ENCODE data around the gene NPPC.
A peak's percentile ranks its signal among the peaks of the same experiment; 100 is the strongest.
"Not testable (repeated sequence)": the region's sequence is repeated elsewhere in the genome, so short reads cannot be mapped to it uniquely, and the experiment has no call there.

NPPC gene

GRCh38 chr2:231926180-231926741 lies at the start of gene NPPC:
Gene NPPC, minus strand, starts transcription at chr2:231926396. Its CDS starts 147 bp downstream, at chr2:231926249.
- DNase-seq, result peak; percentile 93

- no peak for DNase-seq
Measured at GRCh38 chr2:231975001-231975400, 48.8 kb upstream of the NPPC start.

- DNase-seq, result no peak
Measured at GRCh38 chr2:231970461-231970860, 44.3 kb upstream of the NPPC start.

- no peak for DNase-seq
Measured at GRCh38 chr2:231968820-231969219, 42.6 kb upstream of the NPPC start.

- no peak for DNase-seq
Measured at GRCh38 chr2:231966886-231967285, 40.7 kb upstream of the NPPC start.

- DNase-seq, result no peak
Measured at GRCh38 chr2:231965102-231965501, 38.9 kb upstream of the NPPC start.

GRCh38 chr2:231961349-231962166 lies 35.4 kb upstream of the NPPC start, which contains the start of gene DIS3L2:
Gene DIS3L2, plus strand, starts transcription at chr2:231961713. Its CDS starts 53,215 bp downstream, at chr2:232014928.
- peak; percentile 98 for DNase-seq

- DNase-seq, result no peak
Measured at GRCh38 chr2:231960810-231961348, 34.7 kb upstream of the NPPC start.

- no peak for DNase-seq
Measured at GRCh38 chr2:231957913-231958763, 31.9 kb upstream of the NPPC start.

- DNase-seq, result no peak
Measured at GRCh38 chr2:231955758-231956472, 29.7 kb upstream of the NPPC start.

GRCh38 chr2:231951452-231952035 lies 25.3 kb upstream of the NPPC start:
- no peak for DNase-seq

GRCh38 chr2:231947694-231948093 lies 21.5 kb upstream of the NPPC start:
- no peak for DNase-seq

- DNase-seq, result not testable (repeated sequence)
Measured at GRCh38 chr2:231947112-231947511, 20.9 kb upstream of the NPPC start.

- no peak for DNase-seq
Measured at GRCh38 chr2:231946241-231946814, 20.1 kb upstream of the NPPC start.

GRCh38 chr2:231942180-231942579 lies 16.0 kb upstream of the NPPC start:
- DNase-seq, result no peak

GRCh38 chr2:231941673-231942072 lies 15.5 kb upstream of the NPPC start:
- DNase-seq, result no peak

- DNase-seq, result peak; percentile 55
Measured at GRCh38 chr2:231940795-231941194, 14.6 kb upstream of the NPPC start.

GRCh38 chr2:231939022-231939421 lies 12.8 kb upstream of the NPPC start:
- no peak for DNase-seq

GRCh38 chr2:231937057-231937456 lies 10.9 kb upstream of the NPPC start:
- no peak for DNase-seq

GRCh38 chr2:231936491-231936890 lies 10.3 kb upstream of the NPPC start:
- no peak for DNase-seq

GRCh38 chr2:231935815-231936214 lies 9.6 kb upstream of the NPPC start:
- no peak for DNase-seq

GRCh38 chr2:231935207-231935524 lies 9.0 kb upstream of the NPPC start:
- peak; percentile 31 for DNase-seq

Data from retina (tissue), 1 donor.